NCI-H446 (cell line): ENCODE results near the gene CAPN8.

Experiments
- DNase-seq, 2 experiments: peaks; one replicate each; lab custom pipeline; 2025; lab: John Stamatoyannopoulos, UW

The CAPN8 gene

DNA sequence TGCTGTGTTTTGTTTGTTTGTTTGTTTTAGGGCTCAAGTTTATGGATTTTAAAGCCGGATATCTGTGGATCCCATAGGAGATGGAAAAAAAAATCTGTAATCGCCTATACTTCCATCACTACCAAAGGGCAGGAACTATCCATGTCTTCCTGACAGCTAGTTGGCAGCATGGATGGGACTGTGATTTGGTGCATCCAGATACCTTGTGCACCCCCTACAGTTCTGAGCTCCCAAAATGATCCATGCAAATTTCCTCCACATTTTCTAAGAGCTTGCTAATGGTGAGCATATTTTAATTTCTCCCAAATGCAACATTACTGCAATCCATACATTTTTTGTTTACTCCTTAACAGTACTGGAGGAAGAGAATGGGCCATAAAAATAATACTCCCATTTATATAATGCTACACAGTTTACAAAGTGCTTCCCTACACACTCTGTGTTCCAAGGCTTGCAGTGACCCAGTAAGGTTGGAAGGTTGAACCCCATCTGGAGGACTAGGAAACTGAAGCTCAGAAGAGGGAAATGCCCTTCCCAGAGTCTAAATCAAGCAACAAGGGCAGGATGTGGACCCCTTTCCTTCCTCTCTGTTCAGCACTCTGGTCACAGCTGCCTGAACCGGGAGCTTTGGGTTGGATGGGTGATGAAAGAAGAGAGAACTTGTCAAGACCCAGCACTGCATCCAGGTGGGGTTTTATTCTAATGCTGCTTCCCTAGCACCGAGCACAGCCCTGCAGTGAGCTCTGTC is 48.0 kb downstream of the CAPN8 start:
- DNase-seq: peak in 1 of 2 experiments; percentile 11

DNA sequence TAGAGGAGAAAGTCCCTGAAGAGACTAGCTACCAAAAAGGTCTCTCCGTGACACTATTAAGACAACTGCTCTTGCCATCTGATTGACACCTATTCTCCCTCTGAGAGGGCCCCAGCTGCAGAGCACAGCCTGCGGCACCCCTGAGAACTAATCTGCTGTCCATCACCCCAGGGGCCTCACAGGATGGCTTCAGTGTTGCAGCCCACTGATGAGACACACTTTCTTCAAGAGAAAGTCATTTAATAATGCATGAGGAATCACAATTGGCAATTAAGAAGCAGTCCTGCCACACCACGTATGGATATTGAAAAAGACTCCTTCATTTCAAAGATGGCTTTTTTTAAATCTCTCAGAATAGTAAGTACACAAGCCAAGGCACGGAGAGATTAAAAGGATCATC is 48.9 kb downstream of the CAPN8 start:
- no peak for DNase-seq

DNA sequence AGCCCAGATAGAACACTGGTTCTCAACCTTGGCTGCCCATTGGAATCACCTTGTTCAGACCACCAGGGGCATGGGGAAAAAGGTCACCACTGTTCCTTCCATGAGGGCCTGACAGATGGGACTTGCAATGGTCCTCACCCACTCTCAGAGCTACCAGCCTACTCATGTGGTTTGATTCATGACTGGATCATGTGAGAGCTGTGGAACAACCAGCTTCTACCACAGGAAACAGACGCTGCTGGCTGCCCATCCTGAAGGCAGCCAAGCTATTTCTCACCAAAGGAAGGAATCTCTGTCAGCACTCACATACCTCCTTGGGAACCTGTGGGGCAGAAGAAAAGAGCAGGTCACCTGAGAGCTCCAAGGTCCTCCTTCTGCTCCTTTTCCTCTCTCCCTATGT is 53.6 kb downstream of the CAPN8 start:
- no peak for DNase-seq

DNA sequence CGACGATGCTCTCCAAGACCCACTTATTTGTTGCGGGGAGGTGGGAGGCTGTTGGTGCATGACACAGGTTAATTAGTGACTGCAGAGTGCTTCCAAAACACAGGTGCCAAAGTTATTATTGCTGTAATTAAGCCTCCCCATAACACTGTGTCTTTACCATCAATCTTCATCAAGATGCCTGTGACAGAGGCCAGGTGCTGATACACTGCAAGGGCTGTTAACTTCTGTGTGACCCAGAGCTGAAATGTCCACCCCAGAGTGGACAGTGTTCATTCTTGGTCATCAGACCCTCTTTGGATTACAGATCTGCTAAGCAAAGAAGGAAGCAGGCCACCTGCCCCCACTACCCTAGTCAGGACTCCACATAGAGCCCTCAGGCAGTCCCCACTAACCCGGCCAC is 55.5 kb downstream of the CAPN8 start:
- no peak for DNase-seq

DNA sequence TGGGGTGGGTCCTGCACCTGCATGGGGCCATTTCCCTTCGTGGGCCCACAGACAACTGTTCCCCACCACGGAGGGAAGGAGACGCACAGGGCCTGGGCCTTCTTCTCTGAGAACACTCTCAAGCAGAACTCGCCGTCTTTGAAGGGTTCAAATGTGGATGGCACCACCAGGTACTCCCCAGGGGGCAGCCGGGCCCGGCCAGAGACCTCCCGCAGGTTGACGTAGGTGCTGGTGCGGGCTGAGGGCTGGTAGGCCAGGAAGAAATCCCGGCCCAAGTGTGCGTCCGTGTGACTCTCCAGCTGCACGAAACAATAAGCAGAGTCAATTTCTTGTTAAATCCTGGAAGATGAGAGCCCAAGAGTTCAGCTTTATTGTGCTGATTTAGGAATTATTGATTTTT is 56.4 kb downstream of the CAPN8 start:
- no peak for DNase-seq

DNA sequence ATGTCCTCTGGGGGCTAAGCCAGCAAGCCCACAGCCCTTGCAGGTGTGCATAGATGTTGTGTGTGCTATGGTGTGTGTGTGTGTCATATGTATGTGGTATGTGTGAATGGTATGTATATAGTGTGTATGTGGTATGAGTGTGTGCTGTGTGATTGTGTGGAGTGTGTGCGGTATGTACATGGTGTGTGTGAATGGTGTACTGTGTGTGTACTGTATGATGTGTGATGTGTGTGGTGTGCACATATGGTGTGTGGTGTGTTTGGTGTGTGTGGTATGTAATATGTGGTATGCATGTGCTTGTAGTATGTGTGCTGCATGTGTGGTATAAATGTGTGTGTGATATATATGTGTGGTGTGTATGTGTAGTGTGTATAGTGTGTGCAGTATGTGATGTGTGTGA is 107.0 kb downstream of the CAPN8 start:
- no peak for DNase-seq

DNA sequence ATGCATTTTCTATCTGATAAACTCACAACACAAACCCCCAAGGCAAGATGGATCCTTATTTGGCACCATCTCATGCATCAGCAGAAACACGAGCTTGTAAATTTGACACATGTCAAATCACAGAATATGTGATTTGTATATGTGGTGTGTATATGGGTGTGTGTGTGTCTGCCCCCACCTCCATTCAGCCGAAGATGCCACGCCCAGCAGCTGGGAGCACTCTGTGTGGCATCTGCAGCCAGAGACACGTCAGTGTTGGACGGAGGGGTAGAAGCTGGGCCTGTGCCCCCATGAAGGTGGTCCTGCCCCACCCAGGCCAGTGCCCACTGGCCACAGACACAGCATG is 108.4 kb downstream of the CAPN8 start:
- no peak for DNase-seq

DNA sequence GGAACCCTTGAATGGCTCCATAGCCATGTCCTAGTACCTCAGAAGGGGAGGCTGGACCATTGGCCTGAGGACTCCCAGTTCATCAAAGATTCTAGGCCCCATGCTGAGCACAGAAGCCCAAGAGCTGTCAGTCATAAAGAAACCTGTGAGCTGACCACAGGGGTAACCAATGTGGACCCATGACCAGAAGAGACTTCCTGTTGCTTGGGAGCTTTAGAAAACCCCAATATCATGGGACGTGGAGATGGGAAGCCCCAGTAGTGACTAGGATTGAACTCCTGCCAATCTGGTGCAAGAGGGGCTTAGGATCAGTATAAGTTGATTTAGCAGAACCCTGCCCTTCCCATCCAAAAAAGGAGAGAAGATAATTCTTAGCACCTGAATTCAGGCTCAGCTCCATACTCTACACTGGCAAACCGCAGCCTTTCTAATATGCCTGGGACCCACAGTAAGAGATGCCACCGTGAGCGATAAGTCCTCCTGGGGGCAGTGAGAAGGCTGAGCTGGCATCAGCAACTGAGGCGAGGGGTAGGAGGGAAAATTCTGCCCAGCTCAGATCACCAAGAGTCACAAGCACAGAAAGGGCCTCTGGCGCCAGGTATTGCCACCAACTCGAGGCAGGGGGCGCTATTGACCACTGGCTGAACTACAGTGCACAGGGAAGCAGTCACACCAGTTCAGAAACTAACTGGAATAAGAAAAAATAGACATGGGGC is 108.9 kb downstream of the CAPN8 start:
- DNase-seq: no peak

DNA sequence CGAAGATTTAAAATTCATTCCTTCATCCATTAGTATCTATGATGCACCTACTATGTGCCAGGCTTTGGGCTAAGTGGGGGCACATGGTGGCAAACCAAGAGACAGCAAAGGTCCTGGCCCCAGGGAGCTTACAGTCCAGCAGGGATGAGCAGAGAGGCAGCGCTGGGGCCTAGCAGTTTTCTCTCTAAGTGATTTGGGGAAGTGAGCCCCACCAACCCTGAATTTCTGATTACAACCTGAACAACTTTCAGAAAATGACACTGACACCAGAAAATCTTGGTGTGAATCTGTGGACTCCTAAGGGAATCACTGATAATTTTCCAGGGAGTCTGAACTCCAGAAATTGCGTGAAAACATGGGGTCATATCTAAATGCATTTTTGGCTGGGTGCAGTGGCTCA is 111.5 kb downstream of the CAPN8 start:
- no peak for DNase-seq

DNA sequence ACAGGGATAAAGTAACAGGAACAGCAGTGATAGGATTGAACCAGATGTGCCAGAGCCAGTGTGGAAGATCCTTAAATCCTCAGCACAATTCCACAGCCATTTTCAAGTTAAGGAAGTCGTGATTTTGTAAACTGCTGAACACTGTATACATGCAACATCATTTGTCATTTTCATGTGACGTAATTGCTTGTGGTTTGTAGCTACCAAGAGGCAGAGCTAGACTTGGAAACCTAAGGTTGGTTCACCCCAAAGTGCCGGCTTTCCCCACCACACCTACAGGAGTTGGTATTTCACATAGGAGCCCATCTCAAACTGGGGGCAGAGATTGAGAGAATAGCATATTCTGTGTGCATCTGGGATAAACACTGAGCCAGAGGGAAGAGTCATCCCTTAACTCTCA is 113.9 kb downstream of the CAPN8 start:
- DNase-seq: no peak

DNA sequence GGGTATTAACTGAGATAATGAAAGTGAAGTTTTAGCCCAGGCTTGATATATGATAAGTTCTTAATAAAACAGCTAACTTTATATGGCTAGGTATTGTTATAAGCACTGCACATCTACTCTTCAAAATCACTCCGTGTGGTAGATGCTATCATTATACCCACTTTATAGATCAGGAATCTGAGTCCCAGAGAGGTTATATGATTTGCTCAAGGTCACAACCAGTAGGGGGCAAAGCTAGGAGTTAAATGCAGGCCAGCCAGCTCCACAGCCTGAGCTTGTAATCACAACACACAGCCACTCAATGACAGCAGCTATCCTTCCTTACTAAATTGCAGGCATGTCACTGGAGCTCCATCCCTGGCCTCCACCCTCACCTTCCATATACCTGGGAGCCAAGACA is 115.8 kb downstream of the CAPN8 start:
- DNase-seq: no peak

DNA sequence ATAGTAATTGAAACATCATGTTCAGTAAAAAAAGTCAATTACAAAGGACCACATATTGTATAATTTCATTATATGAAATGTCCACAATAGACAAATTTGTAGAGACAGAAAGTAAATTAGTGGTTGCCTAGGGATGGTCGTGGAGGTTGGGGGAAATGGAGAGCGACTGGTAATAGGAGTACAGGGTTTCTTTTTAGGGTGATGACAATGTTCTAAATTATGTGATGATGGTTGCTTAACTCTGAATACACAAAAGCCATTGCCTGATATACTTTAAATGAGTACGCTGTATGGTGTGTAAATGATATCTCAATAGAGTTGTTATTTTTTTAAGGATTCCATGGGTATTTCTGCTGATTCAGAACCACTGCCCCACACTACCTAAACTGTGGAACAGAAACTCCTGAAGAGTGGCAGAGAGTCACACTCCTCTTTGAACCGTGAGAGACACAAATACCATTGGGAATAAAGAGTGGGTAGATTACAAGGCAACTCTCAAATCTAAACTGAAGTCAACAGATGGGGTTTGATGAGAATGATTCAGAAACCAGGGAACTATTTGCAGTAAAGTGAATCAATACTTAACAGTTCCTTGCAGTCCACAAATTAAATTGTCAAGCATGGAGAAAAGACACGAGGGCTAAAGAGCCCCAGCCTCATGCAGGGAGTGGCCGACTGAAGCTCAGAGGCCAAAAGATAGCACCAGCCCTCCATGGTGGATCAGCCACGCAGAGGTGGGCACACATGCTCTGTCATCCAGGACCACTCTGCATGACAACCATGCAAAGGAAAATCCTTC is 118.0 kb downstream of the CAPN8 start:
- no peak for DNase-seq

DNA sequence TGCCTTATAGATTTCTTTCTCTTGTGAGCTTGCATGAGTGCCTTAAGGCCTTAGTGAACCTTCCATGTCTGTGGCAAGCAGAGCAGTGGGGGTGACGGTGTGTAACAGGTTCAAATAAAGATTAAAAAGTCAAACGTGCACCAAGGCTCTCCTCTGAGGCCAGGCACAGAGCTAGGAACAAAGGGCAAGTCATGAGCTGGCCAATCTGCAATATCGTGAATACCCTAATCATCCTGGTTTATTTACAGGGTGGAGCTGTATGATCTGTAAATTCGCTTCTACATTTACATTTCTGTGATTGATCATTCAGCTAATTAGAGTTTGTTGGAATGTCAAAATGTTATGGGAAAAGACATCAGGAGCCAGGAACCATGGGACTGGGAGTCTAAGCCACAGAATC is 120.2 kb downstream of the CAPN8 start:
- DNase-seq: no peak

DNA sequence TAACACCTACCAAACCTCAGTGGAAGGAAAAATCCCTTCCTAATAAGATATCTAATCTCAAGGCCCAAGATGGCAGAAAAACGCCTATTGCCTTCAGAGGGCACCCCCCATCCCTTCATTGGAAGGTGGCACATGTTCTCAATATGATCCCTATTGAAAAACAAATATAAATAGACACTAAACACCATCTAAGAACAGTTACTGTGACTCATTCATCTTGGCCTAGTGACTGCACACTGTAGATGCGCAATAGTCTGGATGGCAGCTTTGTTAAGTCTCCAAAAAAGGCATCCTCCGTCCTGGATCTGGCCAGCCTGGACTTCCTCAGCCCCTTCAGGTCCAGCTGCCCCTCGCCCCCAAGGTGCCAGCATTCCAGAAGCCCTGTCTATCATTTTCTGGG is 121.9 kb downstream of the CAPN8 start:
- no peak for DNase-seq

DNA sequence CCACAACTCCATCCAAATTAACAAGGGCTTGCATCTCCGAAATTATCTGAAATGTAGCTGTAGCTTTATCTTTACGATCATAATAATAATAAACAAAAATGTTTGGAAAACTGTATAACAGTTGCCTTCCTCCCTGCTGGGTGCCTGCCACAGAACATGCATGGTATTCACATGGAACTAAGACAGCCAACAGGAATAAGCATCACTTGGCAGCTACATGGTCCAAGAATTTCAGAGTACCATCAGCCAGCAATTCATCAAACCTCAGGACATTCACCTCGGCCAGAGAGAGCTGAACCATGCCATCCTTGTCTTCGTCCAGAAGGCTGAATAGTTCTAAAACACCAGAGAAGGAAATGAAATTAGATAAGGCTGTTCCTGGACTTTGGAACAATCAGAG is 122.7 kb downstream of the CAPN8 start:
- DNase-seq: peak in 1 of 2 experiments; percentile 30

DNA sequence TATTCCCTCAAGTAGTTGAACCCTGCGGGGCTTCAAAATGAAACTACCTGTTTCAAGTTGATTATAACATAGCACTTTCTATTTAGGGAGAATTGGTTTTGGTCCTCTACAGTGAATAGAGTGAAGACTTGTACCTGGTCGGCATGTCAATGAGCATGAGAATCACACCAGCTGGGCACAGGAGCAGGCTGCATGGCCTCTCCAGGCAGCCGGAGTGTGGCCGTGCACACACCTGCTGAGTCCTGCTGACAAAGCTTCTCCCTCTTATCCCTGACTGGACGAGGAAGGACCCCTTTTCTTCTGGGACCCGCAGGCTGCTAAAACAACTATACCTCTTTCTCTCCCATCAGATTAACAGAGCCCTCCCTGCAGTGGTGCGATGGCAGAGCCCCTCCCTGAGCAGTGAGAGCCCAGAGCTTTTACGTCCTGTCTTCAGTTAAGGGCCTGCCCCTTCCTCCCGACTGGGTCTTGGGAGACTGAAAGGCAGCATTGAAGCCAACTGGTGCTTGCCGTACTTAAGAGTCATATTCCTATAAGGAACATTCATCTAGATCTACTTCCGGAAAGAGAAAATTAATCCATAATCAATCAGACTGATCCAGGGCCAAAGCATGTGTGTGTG is 124.9 kb downstream of the CAPN8 start:
- DNase-seq: no peak

DNA sequence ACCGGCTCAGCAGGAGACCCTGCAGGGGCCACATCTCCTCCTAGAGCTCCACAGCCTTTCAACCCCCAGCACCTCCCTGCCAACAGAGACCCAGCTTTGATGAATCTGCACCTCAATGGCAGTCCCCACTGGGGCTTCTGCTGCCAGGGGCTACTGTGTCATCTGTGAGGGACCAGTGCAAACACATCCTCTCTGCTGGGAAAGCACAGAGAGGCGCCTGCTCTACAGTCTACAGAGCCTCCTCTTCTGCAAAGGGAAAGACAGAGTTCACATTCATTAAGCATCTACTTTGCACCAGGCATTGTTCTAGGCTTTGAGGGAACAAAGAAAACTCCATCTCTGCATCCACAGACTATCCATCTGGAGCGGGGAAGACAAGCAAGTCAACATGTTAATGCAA is 125.8 kb downstream of the CAPN8 start:
- no peak for DNase-seq

DNA sequence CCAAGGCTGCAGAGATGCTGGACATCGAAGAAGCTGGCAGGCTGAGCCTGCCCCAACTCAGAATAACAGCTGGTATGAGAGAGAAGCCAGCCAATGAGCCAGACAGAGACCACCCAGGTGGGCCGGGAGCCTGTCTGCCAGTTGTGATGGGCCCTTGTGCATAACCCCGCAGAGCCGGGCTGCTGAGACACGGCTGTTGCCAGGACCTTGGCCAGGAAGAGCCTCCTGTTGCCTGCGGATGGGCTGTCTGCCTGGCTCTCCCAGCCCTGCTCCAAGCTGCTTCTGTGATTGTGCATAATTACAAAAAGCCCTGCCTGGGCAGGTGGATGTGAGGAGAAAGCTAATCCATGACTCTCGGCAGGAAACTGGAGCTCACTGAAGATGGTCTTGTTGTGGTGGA is 126.5 kb downstream of the CAPN8 start:
- DNase-seq: peak; percentile 72 to 87

DNA sequence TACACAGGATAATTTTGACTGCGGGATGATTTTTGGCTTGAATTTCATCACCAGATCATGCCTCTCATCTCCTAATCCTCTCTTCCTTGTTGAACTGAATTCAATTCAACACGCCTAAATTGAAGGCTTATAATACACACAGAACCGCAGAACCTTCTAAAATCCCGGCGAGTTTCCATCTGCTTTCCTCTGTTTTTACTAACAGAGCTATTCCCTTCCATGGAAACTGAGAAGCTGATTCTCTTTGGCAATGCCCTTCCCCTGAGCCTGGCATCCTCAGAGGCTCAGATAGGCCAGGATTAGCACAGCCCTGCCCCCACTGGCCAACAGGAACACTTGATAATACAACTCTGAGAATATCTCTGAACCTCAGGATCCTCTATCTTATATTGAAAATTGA is 130.2 kb downstream of the CAPN8 start:
- peak; percentile 25 to 38 for DNase-seq

DNA sequence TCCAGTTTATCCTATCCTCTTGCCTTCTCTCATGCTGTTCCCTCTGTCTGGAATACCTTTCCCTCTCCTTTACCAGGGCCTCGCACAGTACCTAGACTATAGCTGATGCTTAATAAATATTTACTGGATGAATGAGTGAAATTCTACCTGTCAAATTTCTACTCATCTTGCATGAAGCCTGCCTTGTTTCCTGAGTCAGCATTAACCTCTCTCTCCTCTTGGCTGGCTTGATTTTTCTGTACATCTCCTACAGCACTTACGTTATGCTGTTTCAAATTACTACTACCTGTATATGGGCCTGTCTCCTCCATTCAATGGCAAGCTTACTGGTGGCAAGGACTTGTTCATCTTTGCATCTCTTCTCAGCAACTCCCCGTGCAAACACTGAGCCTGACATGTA is 130.8 kb downstream of the CAPN8 start:
- DNase-seq: no peak

DNA sequence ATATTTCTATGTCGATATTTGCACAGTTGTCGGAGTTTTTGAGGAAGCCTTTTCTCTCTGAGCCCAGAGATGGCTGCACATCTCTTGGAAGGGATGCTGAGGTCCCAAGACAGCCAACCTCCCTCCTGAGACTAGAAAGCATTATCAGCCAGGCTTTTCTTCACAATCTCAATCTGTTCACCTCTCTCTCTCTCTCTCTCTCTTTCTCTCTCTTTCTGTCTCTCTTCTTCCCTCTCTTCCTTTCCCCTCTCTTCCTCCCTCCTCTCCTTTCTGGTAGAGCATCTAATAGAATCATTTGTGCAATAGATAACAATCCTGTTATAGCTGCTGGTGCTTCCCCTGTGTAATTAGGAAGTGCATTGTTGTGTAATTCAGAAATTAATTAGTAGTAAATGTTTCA is 131.8 kb downstream of the CAPN8 start:
- DNase-seq: no peak

DNA sequence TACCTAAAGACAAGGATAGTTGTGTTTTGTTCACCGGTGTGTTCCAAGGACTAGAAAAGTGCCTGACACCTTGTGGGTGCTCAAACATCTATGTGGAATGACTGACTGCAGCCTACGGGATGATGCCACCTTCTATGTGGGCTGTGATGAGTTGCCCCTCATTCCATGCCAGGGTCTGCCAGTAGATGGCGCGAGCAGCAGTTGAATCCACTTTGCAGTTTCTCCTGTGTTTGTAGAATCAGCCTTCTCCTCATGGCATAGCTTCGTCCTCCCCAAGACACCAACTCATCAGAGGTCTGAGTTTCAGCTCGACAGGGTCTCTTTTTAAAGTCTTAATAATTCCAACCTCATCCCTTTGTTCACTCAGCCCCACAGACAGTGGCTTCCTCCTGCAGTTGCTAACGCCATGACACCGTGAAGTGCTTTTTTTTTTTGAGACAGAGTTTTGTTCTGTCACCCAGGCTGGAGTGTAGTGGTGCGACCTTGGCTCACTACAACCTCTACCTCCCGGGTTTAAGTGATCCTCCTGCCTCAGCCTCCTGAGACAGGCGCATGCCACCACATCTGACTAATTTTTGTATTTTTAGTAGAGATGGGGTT is 133.7 kb downstream of the CAPN8 start:
- peak; percentile 32 to 64 for DNase-seq
